ENCODE results near the gene ACTR8.

Gene ACTR8

DNA sequence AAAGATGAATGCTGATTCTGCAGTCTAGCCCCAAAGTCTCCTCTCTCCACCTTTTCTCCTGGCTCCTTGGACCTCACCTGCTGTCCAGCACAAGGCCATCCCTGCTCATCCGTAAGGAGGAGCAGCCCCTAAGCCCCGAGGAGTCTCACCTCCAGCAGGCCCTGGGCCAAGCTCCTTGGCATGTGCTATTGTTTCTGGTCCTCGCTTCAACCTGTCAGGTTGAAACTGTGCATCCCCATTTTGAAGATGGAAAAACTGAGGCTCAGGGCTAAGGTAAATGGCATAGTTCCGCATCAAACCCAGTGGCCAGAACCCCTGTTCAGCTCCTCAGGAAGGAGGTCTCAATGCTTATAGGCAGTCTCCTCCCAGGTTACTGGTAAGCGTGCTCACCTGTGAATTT, 61.9 kb downstream of the ACTR8 start:
- DNase-seq (ENCODE audit: low spot score), result peak; percentile 53
- Histone ChIP-seq H3K27ac (no peak overlapping the region), H3K4me3 (no peak overlapping the region)
- TF ChIP-seq, protein P1, sequence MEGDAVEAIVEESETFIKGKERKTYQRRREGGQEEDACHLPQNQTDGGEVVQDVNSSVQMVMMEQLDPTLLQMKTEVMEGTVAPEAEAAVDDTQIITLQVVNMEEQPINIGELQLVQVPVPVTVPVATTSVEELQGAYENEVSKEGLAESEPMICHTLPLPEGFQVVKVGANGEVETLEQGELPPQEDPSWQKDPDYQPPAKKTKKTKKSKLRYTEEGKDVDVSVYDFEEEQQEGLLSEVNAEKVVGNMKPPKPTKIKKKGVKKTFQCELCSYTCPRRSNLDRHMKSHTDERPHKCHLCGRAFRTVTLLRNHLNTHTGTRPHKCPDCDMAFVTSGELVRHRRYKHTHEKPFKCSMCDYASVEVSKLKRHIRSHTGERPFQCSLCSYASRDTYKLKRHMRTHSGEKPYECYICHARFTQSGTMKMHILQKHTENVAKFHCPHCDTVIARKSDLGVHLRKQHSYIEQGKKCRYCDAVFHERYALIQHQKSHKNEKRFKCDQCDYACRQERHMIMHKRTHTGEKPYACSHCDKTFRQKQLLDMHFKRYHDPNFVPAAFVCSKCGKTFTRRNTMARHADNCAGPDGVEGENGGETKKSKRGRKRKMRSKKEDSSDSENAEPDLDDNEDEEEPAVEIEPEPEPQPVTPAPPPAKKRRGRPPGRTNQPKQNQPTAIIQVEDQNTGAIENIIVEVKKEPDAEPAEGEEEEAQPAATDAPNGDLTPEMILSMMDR (IDR thresholded peaks at IDR 0.05), result no peak

GRCh38 chr3:53819163-53819868, 62.6 kb downstream of the ACTR8 start:
- peak; percentile 33 for DNase-seq (ENCODE audit: low spot score)
- Histone ChIP-seq H3K27ac (no peak overlapping the region), H3K4me3 (no peak overlapping the region)
- TF ChIP-seq, protein P1 (IDR thresholded peaks at IDR 0.05), result no peak

GRCh38 chr3:53818221-53819162, 63.5 kb downstream of the ACTR8 start:
- H3K27ac ChIP-seq, result no peak overlapping the region
- TF ChIP-seq, protein P1 (IDR thresholded peaks at IDR 0.05), result no peak
- peak; percentile 60 for DNase-seq (ENCODE audit: low spot score)
- no peak overlapping the region for H3K4me3 ChIP-seq

DNA sequence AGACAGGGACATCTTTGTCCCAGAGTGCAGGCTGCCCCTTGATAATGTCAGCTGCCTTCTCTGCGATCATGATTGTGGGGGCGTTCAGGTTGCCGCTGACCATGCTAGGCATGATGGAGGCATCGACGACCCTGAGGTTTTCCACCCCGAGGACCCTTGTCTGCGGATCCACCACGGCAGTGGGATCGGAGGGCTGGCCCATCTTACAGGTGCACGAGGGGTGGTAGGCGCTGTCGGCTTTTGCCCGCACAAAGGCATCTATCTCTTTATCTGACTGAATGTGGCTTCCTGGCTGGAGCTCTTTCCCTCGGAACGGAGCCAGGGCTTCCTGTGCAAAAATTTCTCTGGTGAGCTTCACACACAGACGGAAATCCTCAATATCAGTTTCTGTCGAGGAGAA, 64.1 kb downstream of the ACTR8 start:
- DNase-seq (ENCODE audit: low spot score), result peak; percentile 64
- Histone ChIP-seq H3K27ac (no peak overlapping the region), H3K4me3 (no peak overlapping the region)
- TF ChIP-seq, protein P1 (IDR thresholded peaks at IDR 0.05), result no peak

GRCh38 chr3:53817211-53817610, 64.7 kb downstream of the ACTR8 start:
- peak; percentile 57 for DNase-seq (ENCODE audit: low spot score)
- Histone ChIP-seq H3K4me3 (no peak overlapping the region), H3K27ac (no peak overlapping the region)
- TF ChIP-seq, protein P1 (IDR thresholded peaks at IDR 0.05), result no peak

Measured in coronary artery (tissue), 2 donors.